Measurements from ENCODE around the gene LMBRD1.
A peak's percentile ranks its signal among the peaks of the same experiment; 100 is the strongest.
"Not testable (repeated sequence)": the region's sequence is repeated elsewhere in the genome, so short reads cannot be mapped to it uniquely, and the experiment has no call there.

The LMBRD1 gene

DNA sequence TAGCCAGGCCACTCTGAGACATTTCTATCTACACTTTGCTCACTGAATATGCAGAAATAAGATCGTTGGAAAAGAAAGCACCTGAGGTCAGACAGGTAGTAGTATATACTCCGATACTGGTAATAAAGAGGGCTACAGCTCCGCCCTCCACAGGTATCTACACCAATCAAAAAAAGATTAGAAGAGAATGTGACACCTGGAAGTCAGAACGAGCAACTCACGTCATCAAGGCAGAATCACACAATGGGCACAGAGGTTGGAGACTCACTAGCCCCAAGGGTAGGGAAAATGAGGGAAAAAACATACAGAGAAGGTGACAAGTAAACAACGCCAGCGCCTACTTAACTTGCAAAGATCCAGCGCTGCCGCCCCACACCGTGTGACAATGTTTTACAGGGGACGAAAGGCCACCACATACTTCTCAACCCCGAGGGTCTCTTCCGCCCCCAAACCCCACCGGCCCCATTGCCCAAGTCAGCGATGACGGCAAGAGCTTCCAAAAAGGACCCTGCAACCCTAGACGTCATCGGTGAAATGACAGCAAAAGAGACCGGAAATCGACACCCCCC, 653 bp downstream of the LMBRD1 start:
- no peak for DNase-seq

DNA sequence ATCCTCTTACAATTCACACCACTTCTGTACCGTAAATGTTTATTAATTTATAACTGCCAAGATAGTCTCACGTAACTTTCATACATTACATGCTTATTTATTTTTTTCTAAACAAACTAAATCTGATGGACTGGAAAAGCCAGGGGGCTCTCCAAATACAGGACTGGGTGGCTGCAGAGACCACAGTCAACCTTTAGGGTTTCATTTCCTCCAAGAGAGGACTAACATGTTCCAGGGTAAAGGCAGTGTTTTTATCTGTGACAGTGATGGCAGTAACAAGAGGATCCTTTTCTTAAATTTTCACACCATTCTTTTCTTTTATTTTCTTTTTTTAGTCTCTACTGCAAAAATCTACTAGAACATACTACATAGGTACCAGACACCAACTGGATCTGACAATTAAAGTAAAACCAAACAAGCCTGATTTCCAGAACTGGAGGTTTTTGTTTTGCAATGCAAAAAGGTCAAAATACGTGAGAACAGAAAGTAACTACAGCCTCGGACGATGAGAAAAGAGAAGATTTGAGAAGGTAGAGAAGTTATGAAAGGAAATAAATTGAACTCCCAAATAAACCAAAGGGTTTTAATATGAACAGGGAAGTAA, 1.2 kb downstream of the LMBRD1 start:
- DNase-seq = peak; percentile 10 to 30 (median 18)

DNA sequence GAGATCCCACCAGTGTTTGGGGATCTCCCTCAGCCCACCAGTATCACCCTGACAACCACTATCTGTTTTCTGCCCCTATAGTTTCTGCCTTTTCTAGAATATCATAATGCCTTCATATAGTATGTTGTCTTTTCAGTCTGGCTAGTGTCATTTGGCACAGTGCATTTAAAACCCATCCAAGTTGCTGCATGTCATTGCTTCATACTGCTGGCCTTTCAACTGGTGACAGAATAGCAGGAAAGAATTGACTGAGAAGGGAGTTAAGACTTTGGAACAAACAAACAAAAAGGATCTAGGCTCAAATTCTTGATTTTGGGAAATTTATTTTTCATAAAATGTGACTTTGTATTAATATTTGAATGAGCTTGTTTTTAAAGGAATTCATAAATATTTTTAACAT, 4.5 kb downstream of the LMBRD1 start:
- DNase-seq = no peak

- DNase-seq = no peak
These were observed 5.7 kb downstream of the LMBRD1 start for GRCh38 chr6:69791065-69791471.

- DNase-seq = no peak
These were observed 6.2 kb downstream of the LMBRD1 start for GRCh38 chr6:69790629-69791028.

DNA sequence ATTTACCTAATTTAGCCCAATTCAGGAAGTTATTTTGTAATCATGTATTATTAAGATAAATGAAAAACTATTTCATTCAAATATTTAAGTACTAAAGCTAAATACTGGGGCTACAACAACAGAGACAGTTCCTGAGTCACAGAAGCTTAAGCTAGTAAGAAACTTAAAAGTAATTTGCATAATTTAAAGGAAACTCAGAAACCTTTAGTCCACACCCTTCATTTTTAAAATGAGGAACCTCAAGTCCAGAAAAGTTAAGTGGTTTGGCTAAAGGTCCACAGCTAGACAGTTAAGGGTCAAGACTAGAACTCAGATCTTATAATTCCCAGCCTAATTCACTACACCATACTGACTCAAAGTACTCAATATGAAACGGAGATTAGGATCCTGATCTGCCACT, 7.2 kb downstream of the LMBRD1 start:
- DNase-seq = peak; percentile 12 to 67 (median 61)

DNA sequence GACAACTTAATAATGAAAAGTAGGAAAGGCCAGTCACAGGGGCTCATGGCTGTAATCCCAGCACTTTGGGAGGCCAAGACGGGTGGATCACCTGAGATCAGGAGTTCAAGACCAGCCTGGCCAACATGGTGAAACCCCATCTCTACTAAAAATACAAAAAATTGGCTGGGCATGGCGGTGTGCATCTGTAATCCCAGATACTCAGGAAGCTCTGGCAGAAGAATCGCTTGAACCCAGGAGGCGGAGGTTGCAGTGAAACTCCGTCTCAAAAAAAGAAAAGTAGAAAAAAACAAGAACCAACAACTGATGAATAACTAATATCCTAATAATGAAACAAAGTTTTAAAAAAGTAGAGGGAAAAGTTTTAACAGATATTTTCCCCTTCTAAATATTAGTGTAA, 9.4 kb downstream of the LMBRD1 start:
- not testable (repeated sequence) for DNase-seq

- no peak for DNase-seq
These were observed 11.1 kb downstream of the LMBRD1 start for GRCh38 chr6:69785697-69786096.

- no peak for DNase-seq
These were observed 12.0 kb downstream of the LMBRD1 start for GRCh38 chr6:69784595-69785377.

DNA sequence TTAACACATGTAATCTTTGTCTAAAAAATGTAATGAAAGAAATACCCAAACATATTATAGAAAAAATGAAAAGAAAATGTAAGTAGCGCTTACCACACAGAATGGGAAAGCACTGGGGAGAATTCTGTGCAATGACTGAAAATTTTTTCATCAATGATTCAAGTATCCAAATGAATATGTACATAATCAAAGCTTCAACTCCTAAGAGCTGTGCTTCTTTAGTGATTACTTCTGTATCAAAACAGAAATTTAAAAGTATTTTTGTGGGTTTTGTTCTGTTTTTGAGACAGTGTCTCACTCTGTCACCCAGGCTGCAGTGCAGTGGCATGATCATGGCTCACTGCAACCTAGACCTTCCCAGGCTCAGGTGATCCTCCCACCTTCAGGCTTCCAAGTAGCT, 13.7 kb downstream of the LMBRD1 start:
- no peak for DNase-seq

GRCh38 chr6:69780585-69781178, 16.1 kb downstream of the LMBRD1 start:
- no peak for DNase-seq

DNA sequence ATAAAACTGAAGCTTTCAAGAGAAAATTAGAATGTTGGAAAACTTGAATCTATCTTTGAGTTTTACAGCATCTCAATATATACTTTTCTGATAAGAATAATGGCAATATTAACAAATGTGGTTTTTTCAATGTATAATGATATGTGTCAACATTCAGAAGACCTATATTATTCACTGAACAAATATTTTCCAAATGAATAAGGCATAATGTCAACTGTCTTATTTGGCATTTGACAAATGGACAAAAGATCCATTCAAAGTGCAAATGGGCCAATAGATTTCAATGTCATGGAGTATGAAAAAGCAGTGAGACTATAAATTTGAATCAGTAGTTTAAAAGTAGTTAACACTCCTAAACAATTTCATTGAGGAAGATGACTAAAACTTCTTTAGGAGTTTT, 20.9 kb downstream of the LMBRD1 start:
- no peak for DNase-seq

DNA sequence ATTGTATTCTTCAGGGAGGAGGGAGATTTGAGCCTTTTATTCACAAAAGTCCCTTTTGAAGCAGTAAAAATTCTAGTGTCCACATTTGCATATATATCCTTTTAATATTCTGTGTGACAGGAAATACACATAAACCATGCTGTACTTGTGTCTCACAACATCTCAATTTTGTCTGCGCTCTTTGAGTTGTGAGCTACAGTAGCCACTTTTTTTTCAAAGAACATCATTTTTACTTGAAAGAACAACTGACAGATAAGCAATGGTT, 21.3 kb downstream of the LMBRD1 start:
- no peak for DNase-seq

DNA sequence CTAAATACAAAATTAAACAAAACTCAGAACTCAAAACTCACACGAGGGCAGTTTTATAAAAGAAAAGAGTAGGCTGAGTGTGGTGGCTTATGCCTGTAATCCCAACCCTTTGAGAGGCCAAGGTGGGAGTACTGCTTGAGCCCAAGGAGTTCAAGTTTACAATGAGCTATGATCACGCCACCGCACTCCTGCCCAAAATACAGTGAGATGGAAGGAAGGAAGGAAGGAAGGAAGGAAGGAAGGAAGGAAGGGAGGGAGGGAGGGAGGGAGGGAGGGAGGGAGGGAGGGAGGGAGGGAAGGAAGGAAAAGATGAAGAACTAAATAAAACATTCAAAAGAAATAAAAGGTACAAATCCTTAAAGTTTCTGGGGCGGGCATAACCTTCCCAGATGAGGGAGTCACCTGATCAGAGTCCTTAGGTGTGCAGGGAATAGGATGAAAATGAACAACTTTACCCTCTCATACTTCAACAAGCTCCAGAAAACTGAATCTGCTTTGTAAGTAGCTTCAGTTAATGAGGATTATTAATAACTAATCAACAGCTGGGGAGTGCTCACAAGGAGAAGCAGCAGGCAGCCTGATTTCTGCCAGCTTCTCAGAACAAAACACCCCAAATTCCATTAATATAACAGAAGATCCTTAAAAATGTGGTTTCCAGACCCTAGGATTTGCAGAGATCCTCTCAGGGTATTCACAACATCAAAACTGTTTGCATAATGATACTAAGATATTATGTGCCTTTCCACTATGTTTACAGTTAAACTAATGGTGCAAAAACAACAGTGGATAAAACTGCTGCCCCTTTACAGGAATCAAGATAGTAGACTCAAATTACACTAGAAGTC, 21.8 kb downstream of the LMBRD1 start:
- no peak for DNase-seq

DNA sequence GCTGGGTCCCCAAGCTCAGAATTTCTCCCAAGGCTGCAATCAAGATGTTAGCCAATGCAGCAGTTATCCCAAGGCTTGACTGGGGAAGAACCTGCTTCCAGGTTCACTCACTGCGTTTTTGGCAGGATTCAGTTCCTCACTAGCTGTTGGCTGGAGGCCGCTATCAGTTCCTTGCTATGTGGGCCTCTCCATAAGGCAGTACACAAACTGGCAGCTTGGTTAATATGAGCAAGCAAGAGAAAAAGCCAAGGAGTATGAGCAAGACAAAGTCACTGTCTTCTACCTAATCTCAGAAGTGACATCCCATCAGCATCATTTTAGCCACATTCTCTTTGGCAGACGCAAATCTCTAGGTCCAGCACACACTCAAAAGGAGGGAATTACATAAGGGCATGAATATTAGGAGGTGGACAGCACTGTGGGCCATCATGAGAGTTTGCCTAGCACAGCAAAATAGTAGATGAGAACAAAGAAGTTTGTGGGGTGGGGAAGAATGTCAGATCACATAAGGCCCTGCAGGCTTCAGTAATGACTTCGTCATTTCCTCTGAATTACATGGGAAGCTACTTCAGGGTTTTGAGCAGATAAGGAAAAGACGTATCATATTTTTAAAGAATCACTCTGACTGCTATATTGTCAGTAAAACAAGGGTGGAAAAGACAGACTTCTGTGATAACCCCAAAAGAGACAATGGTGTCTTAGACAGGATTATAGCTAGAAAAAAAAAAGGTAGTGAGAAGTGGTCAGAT, 25.5 kb downstream of the LMBRD1 start:
- no peak for DNase-seq

DNA sequence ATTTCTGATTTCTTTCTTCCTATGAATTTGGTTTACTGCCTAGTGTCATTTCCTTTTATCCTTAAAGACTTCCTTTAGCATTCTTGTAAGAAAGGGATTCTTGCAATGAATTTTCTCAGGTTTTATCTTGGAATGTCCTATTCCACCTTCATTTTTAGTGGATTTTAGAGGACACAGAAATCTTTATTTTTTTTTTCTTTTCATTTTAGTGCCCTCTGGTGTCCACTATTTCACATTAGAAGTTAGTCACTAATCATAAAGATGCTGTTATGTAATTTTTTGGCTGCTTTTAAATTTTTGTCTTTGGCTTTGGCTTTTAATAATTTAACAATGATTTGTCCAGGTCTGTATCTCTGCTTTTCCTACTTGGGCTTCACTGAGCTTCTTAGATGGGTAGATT, 28.1 kb downstream of the LMBRD1 start:
- no peak for DNase-seq

- DNase-seq = no peak
These were observed 33.0 kb downstream of the LMBRD1 start for GRCh38 chr6:69763763-69764162.

- DNase-seq = no peak
These were observed 35.0 kb downstream of the LMBRD1 start for GRCh38 chr6:69761853-69762252.

GRCh38 chr6:69758214-69758613, 38.6 kb downstream of the LMBRD1 start:
- no peak for DNase-seq

GRCh38 chr6:69756907-69757306, 39.9 kb downstream of the LMBRD1 start:
- DNase-seq = no peak

DNA sequence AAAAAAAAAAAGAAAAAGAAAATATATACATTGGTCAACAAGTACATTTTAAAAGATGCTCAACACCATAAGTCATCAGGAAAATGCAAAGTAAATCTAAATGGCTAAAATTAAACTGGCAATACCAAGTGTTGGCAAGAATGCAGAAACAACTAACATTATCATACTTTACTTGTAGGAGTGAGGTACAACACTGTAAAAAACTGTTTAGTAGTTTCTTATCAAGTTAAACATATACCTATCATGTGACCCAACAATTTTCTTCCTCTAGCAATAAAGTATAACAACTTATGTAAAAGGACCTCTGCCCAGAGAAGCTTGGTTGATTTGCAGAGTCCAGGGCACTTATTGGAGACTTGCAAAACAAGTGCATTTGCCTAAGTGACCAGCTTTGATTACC, 40.4 kb downstream of the LMBRD1 start:
- DNase-seq = no peak

GRCh38 chr6:69735027-69735426, 61.8 kb downstream of the LMBRD1 start:
- no peak for DNase-seq

DNA sequence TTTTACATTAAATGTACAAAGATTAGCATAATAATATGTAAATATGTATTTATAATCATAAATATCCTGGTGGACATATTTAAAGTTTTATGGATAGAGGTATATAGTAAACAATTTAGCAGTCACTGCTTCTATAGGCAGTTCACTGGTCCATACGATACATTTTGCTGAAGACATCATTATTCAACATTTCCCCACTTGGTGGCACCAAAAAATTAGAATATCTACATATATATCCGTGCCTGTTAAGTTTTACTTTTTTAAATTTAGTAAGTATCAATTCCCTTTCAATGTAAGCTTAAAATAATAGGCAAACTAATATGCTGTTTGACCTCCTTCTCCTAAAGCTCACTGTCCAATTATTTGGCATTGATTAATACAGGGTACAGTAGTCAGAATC, 64.2 kb downstream of the LMBRD1 start:
- DNase-seq = peak in 1 of 3 donors; percentile 5

All from suppressor macrophage treated with lipopolysaccharide for 1 hour (primary cell).